NCI-H187 (cell line): Measurements from ENCODE around the gene DDAH2.

Experiments used
- DNase-seq, 2 experiments: peaks; one replicate each; lab custom pipeline; 2025; lab: John Stamatoyannopoulos, UW

DDAH2 gene

DNA sequence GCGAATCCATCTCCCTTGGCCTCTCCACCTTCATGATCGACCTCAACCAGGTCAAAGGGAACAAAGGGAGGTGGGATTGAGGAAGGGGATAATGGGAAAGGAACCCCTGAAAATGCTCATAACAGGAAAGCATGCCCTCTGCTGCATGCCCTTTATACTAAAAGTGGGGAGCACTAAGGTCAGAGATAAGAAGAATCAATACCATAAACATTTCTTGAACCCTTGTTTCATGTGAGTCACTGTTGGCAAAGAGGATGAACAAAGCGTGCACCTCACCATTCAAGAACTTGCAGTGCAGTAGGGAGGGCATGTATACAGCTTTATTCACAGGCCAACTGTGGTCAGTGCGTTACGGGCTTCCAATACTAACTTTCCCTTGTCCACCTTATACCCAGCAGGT lies 31.7 kb upstream of the DDAH2 start:
- no peak for DNase-seq

GRCh38 chr6:31758281-31758680 lies 29.2 kb upstream of the DDAH2 start:
- DNase-seq = no peak

- DNase-seq = no peak
Measured at GRCh38 chr6:31752739-31753319, 23.7 kb upstream of the DDAH2 start.

DNA sequence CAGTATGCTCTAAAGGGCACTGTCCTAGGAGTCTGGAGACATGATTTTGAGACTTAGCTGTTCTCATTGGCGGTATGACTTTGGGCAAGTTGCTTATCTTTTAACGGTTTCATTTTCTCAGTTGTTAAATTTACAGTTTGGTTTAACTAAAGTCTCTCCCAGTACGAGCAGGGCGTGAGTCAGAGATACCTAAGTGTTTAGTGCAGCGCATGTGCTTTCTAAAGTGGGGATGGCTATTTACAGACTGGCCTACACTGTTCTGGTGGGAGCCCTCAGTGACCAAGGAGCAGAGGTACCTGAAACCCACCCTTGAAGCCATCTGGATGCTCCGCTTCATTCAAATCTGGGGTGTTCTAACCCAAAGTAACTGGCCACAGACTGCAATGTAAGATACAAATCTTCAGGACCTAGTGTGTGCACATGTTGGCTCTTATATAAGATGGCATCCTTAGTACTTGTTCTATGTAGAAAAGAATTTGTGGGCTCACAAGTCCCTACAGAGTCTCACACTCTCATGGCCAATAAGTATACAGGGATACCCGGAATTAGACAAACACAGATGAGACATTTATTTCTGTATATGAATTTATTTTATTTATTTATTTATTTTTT lies 21.4 kb upstream of the DDAH2 start:
- no peak for DNase-seq

DNA sequence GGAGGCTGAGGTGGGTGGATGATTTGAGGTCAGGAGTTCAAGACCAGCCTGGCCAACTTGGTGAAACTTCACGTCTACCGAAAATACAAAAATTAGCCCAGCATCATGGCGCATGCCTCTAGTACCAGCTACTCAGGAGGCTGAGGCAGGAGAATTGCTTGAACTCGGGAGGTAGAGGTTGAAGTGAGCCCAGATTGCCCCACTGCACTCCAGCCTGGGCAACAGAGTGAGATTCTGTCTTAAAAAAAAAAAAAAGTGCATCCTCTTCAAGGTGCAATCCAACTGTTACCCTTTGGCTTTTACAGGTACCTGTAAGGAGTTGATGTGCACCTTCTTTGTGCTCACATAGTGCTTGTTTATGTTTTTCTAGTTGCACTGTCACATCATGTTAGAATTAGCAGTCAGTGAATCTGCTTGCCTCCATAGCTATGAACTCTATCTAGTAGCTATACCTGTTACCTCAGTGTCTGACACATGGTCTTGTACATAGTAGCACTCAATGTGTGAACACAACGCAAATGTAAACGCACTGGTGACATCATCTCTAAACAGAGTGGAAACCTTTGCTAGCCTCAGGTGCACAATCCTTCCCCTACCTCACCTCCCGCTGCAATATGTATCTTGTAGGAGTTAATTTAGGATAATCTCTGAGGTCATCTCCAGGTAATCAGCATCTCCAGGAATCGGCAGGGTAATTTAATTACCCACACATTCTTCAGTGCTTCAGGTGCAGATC lies 20.4 kb upstream of the DDAH2 start:
- no peak for DNase-seq

DNA sequence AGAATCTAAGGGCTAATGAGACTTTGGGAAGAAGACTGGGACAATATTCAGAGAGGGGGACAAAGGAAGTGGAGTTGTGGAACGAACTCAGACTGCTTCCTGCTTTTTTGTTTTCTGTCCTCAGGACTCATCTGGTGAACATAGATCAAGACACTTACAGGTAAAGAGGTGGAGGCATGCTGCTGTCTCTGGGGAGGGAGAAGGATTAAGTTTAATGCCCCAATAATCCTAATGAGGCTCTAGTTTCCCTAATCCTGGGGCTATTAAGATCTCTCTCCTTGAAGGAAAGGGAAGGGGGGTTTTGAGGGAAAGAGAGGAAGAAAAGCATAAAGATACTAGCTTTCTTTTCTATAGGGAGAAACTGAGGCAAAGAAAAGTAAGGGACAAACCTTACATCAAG lies 15.3 kb upstream of the DDAH2 start:
- no peak for DNase-seq

DNA sequence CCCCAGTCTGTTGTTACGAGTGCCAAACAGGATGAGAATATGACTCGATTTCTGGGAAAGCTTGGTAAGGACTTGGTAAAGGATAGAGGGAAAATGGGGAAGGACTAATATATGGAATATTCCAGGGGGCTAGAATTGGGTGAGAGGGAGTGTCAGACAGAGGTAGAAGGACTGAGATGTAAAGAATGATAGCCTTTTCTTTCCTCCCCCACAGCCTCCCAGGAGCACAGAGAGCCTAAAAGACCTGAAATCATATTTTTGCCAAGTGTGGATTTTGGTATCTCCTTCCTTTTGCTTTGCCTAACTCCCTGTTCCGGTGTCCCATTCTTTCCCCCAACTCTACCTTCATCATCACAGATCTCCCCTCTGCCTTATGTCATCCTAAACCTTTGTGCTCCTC lies 13.8 kb upstream of the DDAH2 start:
- DNase-seq = no peak

GRCh38 chr6:31741815-31742214 lies 12.7 kb upstream of the DDAH2 start:
- DNase-seq = no peak

DNA sequence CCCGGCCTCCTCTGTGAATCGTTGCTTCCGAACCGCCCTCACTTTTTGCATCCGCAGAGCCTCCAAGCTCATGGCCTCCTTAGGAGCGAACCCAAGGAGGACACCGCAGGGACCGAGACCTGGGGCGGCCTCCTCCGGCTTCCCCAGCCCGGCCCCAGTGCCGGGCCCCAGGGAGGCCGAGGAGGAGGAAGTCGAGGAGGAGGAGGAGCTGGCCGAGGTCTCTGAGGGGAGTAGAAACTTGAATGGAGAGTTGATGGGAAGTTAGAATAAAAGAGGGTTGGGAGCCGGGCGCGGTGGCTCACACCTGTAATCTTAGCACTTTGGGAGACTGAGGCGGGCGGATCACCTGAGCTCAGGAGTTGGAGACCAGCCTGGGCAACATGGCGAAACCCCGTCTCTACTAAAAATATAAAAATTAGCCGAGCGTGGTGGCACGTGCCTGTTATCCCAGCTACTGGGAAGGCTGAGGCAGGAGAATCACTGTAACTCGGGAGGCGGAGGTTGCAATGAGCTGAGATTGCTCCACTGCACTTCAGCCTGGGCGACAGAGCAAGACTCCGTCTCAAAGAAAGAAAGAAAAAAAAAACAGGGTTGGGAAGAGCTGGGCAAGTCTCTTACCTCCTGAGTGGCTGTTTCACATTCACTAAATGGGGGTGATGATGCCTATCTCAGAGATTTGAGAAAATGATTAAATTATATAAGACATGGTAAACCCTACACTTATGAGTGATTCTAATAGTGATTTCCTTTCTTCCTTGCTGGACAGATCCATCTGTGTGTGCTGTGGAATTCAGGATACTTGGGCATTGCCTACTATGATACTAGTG lies 11.5 kb upstream of the DDAH2 start:
- no peak for DNase-seq

DNA sequence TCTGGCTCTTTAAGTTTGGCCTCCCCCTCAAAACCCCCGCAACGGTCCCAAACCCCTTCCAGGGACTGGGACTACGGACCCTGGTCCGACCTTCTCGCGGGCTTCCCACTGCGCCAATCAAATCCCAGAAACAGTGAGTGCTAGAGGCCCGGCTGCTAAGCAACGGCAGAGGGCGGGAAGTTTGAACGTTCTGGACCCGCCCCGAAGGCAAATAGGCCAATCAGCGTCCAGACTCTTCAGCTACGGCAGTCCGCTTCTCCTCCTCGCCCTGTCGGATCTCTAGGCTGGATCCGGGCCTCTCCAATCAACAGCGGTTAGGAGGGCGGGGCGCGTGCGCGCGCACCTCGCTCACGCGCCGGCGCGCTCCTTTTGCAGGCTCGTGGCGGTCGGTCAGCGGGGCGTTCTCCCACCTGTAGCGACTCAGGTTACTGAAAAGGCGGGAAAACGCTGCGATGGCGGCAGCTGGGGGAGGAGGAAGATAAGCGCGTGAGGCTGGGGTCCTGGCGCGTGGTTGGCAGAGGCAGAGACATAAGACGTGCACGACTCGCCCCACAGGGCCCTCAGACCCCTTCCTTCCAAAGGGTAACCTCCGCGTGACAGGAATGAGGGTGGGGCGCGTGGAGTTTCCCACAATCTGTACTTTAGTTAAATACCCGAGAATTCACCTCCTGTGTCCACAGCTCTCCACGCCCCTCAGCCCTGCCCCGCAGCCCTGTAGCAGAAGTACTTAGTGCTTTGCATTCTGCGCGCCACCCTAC lies 10.7 kb upstream of the DDAH2 start, which contains the start of gene MSH5:
MSH5 (plus strand) TSS at position 367 of the 758 bp plus-strand sequence. CDS start 462 bp downstream, outside the sequence.
- DNase-seq = peak; percentile 92 to 98

DNA sequence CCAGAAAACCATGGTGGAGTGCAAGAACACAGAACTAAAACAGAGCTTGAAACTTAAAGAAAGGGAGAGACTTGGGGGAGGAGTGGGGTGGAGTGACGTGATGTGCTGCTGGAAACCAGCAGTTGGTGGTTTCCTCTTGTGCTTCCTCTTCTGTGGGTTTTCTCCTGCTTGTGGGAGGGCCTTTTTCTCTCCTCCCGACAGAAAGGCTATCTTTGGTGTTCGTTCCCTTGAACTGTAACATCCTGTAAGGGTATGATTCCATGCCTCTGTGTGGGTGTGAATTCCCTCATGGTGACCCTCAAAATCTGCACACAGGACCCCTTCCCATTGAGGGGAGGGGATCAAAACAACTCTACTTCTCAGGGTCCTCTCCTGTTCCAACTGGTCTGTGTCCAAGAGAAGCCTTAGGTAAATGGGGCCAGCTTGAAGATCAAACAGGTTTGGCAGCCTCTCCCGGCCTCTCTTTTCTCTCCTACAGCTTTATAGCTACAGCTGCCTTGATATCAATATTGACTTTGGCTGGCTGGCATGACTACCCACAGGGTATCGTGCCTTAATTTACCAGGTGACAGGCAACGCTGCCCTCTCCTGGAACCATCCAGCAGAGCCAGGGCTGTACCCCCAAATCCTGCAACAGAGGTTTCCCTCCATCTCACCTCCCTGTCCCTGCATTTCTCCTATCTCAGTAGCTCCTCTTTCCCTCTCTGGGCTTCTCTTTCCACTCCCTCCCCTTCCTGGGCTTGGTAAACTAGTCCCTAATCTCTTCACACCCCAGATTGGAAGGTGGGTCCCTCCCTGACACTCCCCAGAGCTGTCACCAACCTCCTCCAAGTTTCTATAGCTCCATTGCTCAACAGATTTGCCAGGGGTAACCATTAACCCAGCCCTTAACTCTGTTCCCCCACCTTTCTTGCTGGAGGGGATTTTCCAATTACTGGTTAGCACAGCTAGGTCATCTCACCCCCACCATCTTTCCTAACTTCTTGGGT lies 9.2 kb upstream of the DDAH2 start:
- no peak for DNase-seq

GRCh38 chr6:31737315-31737990 lies 8.4 kb upstream of the DDAH2 start:
- no peak for DNase-seq

DNA sequence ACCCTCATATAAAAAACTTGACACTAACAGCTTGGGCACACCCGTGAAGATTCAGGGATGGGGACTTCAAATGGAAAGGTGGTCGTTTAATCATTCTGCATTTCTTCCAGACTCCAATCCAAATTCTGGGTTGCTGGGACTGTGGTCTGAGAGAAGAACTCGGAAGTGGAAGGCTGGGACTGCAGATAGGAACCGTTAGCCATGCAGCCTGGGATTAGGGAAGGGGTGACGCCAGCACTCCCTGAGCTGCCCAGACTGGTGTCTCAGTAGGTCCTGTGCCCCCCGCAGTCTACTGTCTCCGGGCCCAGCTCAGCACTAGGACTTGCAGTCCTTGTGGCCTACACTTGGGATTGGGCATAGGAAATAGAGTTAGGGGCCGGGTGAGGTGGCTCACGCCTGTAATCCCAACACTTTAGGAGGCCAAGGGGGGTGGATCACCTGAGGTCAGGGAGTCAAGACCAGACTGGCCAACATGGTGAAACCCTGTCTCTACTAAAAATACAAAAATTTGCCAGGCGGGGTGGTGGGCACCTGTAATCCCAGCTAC lies 7.7 kb upstream of the DDAH2 start:
- DNase-seq = no peak

- peak; percentile 51 to 71 for DNase-seq
Measured at GRCh38 chr6:31736021-31736767, 7.1 kb upstream of the DDAH2 start, which contains the start of gene CLIC1. Gene CLIC1, minus strand, starts transcription at chr6:31736530. Its CDS starts 230 bp downstream, at chr6:31736300.

GRCh38 chr6:31734821-31735406 lies 5.8 kb upstream of the DDAH2 start:
- no peak for DNase-seq

DNA sequence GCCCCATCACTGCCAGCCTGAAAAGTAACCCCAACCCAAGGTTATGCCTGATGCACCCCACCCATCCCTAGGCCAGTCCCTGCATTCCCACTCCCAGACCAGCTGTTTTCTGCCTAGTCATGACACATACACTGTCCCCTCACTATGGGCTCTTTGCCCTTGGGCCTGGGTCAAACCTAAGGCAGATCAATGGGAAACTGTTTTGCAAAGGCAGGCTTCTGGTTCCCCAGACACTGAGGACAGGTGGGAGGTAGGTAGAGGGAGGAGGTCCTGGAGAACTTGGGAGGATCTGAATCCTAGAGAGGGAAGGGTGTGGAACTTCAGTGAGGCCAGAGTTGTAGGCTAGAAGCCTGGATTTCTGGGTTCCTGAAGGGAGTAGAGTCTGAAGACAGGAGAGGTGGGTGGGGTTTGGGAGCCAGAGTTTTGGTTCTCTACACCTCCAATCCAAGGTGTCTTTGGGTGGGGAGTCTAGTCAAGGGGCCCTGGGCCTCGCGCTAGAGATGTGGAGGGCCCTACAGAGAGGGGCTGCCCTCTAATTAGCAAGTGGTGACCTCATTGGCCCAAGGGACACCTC lies 5.2 kb upstream of the DDAH2 start:
- no peak for DNase-seq

DNA sequence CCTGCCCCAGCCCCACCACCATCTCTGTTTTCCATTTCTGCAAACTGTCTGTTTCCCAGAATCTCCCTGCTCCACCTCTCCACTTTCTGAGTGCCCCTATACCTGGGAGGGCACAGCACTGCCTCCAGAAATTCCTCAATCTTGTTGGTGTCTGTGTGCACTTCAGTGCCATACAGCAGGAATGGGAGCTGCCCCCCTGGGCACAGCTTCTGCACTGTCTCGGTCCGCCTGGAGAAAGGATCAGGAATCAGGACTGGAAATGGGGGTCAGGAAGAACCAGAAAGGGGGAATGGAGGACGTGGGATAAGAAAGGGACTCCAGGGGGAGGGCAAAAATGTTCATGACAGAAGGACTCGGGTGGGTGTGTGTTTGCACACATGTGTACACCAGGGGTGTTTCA lies 4.6 kb upstream of the DDAH2 start:
- DNase-seq = no peak

- DNase-seq = no peak
Measured at GRCh38 chr6:31732029-31732428, 2.9 kb upstream of the DDAH2 start.
